Naive thymus-derived CD4-positive, alpha-beta T cell (primary cell): ENCODE data around the gene ATP13A5. TPM values are rescaled to one million over a fixed set of nuclear protein-coding genes. Genes with fewer than 3 reads are reported as not detected.

Experiments
- ATAC-seq: fragments of 150-1000 bp; cut with Tn5 transposase; 2 replicates; pipeline ENCODE4 v1.10.0; 2021; ENCODE audit warnings: mild to moderate bottlenecking, moderate library complexity
- CTCF ChIA-PET: fragments of 350-600 bp; sonication (Branson Sonifier 250); formaldehyde crosslinking; loops from one replicate; lab custom pipeline; 2021; ENCODE audit warnings: antibody characterized with exemption; lab: Charles Lee
- POLR2A ChIA-PET: fragments of 350-600 bp; sonication (Branson Sonifier 250); formaldehyde crosslinking; loops from one replicate; lab custom pipeline; 2021; ENCODE audit warnings: antibody characterized with exemption, inconsistent platforms; lab: Charles Lee
- DNase-seq, 9 donors: peaks; one replicate each; pipeline versions ENCODE4 v3.0.0 to v3.0.0-alpha.2; 2020 to 2022; ENCODE audit warnings: mixed read lengths in 1 of 9
- H3K27ac ChIP-seq: one replicate; pipeline ENCODE4 v1.7.0; 2013; ENCODE audit warnings: mild to moderate bottlenecking, low read depth, low read length, moderate library complexity
- H3K27me3 ChIP-seq, 2 donors: one replicate each; pipeline ENCODE4 v1.7.0; 2013; ENCODE audit warnings: low read length in 2 of 2, mild to moderate bottlenecking in 2 of 2, moderate library complexity in 2 of 2; ENCODE audit not compliant: control insufficient read depth in 2 of 2, insufficient read depth in 2 of 2
- H3K36me3 ChIP-seq, 3 experiments: 1 replicate in 2 of 3; 2 replicates in 1 of 3; pipeline ENCODE4 v1.7.0; 2013; ENCODE audit warnings: low read length in 3 of 3, mild to moderate bottlenecking in 3 of 3, moderate library complexity in 1 of 3; ENCODE audit not compliant: insufficient read depth in 3 of 3, control insufficient read depth in 2 of 3
- H3K4me1 ChIP-seq, 2 donors: one replicate each; pipeline ENCODE4 v1.7.0; 2013; ENCODE audit warnings: low read length in 2 of 2, mild to moderate bottlenecking in 2 of 2, moderate library complexity in 1 of 2; ENCODE audit not compliant: control insufficient read depth in 2 of 2, insufficient read depth in 2 of 2
- H3K4me3 ChIP-seq: 2 replicates; pipeline ENCODE4 v1.7.0; 2013; ENCODE audit warnings: mild to moderate bottlenecking, low read length
- H3K9me3 ChIP-seq, 3 experiments: 1 replicate in 2 of 3; 2 replicates in 1 of 3; pipeline ENCODE4 v1.7.0; 2013; ENCODE audit warnings: low read length in 3 of 3; ENCODE audit not compliant: control insufficient read depth in 2 of 3
- H3K27ac Mint-ChIP-seq, 9 donors: one replicate each; pipeline ENCODE4 v1.8.0; 2020 to 2022; ENCODE audit warnings: mixed read lengths in 9 of 9, mild to moderate bottlenecking in 8 of 9, moderate library complexity in 5 of 9, inconsistent platforms in 2 of 9
- H3K27me3 Mint-ChIP-seq, 5 donors: one replicate each; pipeline ENCODE4 v1.8.0; 2021 to 2022; ENCODE audit warnings: mixed read lengths in 5 of 5, mild to moderate bottlenecking in 1 of 5
- H3K36me3 Mint-ChIP-seq, 5 donors: one replicate each; pipeline ENCODE4 v1.8.0; 2020 to 2022; ENCODE audit warnings: mixed read lengths in 5 of 5, mild to moderate bottlenecking in 3 of 5, inconsistent platforms in 1 of 5
- H3K4me1 Mint-ChIP-seq, 7 donors: one replicate each; pipeline ENCODE4 v1.8.0; 2020 to 2022; ENCODE audit warnings: mixed read lengths in 7 of 7, mild to moderate bottlenecking in 3 of 7, inconsistent platforms in 1 of 7
- H3K4me3 Mint-ChIP-seq, 10 donors: one replicate each; pipeline ENCODE4 v1.8.0; 2020 to 2022; ENCODE audit warnings: mild to moderate bottlenecking in 10 of 10, mixed read lengths in 10 of 10, moderate library complexity in 6 of 10, inconsistent platforms in 2 of 10
- H3K9me3 Mint-ChIP-seq, 11 donors: one replicate each; pipeline ENCODE4 v1.8.0; 2020 to 2022; ENCODE audit warnings: mixed read lengths in 11 of 11, mild to moderate bottlenecking in 4 of 11, inconsistent platforms in 1 of 11, moderate library complexity in 1 of 11
- intact Hi-C, 2 donors: fragments of 100-400 bp; cut with micrococcal nuclease; formaldehyde crosslinking; loops; one replicate each; pipeline ENCODE4 v1.15.1; 2023
- polyA plus RNA-seq, 2 donors: library from polyadenylated mRNA; unstranded; fragments of 300-500 nt; fragmentation: Illumina TruSeq; gene quantifications; one replicate each; pipeline ENCODE4 v1.2.3, GENCODE V29; 2021
- total RNA-seq, 6 experiments: library from RNA in 5 of 6; stranded (reverse) in 5 of 6; gene quantifications; 1 replicate in 5 of 6; 2 replicates in 1 of 6; pipeline ENCODE4 v1.2.3 and lab custom pipeline; 2021 to 2026

Gene ATP13A5
- total and polyA plus RNA-seq, 7 experiments from 2014 or later, result not detected

DNA sequence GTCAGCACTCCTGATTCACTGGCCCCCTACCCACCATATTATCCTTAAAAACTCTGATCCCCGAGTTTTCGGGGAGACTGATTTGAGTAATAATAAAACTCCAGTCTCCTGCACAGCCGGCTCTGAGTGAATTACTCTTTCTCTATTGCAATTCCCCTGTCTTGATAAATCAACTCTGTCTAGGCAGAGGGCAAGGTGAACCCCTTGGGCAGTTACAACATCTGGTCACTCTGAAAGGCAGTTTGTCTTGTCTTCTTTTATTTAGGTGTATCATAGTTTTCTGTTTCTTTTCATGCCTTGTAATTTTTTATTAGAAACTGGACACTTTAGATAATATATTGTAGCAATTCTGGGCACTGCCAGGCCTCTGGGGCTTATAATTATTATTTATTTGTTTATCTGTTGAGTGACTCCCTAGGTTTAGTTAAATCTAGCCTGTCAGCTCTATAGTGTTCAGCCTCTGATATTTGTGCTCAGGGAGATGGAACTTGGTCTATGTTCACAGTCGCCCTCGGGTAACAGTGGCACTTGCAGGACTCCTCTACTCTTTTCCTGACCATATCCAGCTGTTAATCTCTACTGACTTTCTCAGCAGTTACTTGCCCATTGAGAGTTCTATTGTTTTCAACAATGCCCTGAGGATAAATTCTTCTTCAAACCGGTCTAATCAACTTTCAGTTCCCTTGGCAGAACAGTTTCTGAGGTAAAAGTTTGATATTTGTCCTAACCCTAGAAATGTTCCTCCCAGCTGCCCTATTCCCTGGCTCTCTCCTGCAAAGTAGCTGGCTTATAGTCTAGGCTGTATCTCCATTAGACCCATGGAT, 153.0 kb downstream of the ATP13A5 start:
- H3K36me3 ChIP-seq, result no peaks in the 10 kb centered on the region
- no peaks in the 10 kb centered on the region for H3K27me3 ChIP-seq
- H3K27ac ChIP-seq, result no peak overlapping the region
- CTCF ChIA-PET, result no interaction called here
- Mint-ChIP-seq H3K4me1 (no peaks in the 10 kb centered on the region), H3K27ac (no peak overlapping the region), H3K9me3 (peaks cover 0 to 6% (median 0%) of the 10 kb centered on the region in 11 donors), H3K27me3 (peaks cover 6 to 44% (median 16%) of the 10 kb centered on the region in 5 donors), H3K36me3 (peaks cover 0 to 3% (median 0%) of the 10 kb centered on the region in 5 donors), H3K4me3 (no peak overlapping the region)
- H3K9me3 ChIP-seq, result no peaks in the 10 kb centered on the region
- ATAC-seq, result no peak
- no peak for DNase-seq
- intact Hi-C loops, result no loop called here
- H3K4me1 ChIP-seq, result no peaks in the 10 kb centered on the region
- no peak overlapping the region for H3K4me3 ChIP-seq
- POLR2A ChIA-PET, result no interaction called here

Other genes starting within 250 kb of the ATP13A5 start
- gene PLAAT1, start 137.5 kb downstream of the ATP13A5 start, total RNA-seq, result not detected
- not detected for gene PLAAT1, start 137.5 kb downstream of the ATP13A5 start, polyA plus RNA-seq
- 1 to 10 TPM in 4 of 5 experiments, under 1 TPM in 1; 0.78 to 3.3 (median 1.6) TPM for gene ATP13A4, start 176.1 kb upstream of the ATP13A5 start, total RNA-seq
- gene ATP13A4, start 176.1 kb upstream of the ATP13A5 start, polyA plus RNA-seq, result under 1 TPM in 1 of 2 donors, not detected in 1; 0.12 TPM
- 10 to 100 TPM; 50.7 to 70.0 (median 59.4) TPM for gene OPA1, start 214.5 kb upstream of the ATP13A5 start, total RNA-seq
- 10 to 100 TPM; 22.9 to 25.8 TPM for gene OPA1, start 214.5 kb upstream of the ATP13A5 start, polyA plus RNA-seq